Measurements from ENCODE around the gene SMAD7. TPM values are rescaled to one million over a fixed set of nuclear protein-coding genes. Genes with fewer than 3 reads are reported as not detected.
A peak's percentile ranks its signal among the peaks of the same experiment; 100 is the strongest.

The SMAD7 gene
- total RNA-seq, 2 experiments from 2014 or later: 17.4 to 18.1 TPM

DNA sequence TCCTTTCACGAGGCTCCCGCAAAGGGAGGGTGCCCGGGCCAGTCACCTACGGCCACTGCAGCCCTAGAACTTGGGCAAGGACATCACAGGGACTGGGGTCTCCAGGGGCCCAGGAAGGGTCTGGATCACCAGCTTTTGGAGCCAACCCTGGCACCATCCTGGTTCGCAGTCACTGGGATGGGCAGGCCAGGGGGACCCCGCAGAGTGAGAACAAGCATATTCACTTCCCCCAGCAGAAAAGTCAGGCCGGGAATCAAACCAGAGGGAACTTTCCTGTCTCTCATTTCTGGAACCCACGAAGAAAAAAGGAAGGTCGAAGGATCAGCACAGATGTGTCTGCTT, 15.4 kb downstream of the SMAD7 start:
- no peaks in the 10 kb centered on the region for H3K9me3 Mint-ChIP-seq
- peaks cover 37% of the 10 kb centered on the region for H3K36me3 Mint-ChIP-seq (ENCODE audit: low read depth)
- H3K4me1 Mint-ChIP-seq (ENCODE audit: low read depth): peaks cover 89% of the 10 kb centered on the region
- POLR2A ChIA-PET: no interaction called here
- H3K27ac Mint-ChIP-seq: peak overlapping the region; percentile 92
- DNase-seq: no peak
- TF ChIP-seq, protein P1, sequence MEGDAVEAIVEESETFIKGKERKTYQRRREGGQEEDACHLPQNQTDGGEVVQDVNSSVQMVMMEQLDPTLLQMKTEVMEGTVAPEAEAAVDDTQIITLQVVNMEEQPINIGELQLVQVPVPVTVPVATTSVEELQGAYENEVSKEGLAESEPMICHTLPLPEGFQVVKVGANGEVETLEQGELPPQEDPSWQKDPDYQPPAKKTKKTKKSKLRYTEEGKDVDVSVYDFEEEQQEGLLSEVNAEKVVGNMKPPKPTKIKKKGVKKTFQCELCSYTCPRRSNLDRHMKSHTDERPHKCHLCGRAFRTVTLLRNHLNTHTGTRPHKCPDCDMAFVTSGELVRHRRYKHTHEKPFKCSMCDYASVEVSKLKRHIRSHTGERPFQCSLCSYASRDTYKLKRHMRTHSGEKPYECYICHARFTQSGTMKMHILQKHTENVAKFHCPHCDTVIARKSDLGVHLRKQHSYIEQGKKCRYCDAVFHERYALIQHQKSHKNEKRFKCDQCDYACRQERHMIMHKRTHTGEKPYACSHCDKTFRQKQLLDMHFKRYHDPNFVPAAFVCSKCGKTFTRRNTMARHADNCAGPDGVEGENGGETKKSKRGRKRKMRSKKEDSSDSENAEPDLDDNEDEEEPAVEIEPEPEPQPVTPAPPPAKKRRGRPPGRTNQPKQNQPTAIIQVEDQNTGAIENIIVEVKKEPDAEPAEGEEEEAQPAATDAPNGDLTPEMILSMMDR (IDR thresholded peaks at IDR 0.05): no peak
- peak overlapping the region; percentile 50 for H3K4me3 Mint-ChIP-seq
- H3K27me3 Mint-ChIP-seq: no peaks in the 10 kb centered on the region
- no peak for ATAC-seq
- intact Hi-C loops (cut with micrococcal nuclease): no loop called here
- CTCF ChIA-PET: no interaction called here

DNA sequence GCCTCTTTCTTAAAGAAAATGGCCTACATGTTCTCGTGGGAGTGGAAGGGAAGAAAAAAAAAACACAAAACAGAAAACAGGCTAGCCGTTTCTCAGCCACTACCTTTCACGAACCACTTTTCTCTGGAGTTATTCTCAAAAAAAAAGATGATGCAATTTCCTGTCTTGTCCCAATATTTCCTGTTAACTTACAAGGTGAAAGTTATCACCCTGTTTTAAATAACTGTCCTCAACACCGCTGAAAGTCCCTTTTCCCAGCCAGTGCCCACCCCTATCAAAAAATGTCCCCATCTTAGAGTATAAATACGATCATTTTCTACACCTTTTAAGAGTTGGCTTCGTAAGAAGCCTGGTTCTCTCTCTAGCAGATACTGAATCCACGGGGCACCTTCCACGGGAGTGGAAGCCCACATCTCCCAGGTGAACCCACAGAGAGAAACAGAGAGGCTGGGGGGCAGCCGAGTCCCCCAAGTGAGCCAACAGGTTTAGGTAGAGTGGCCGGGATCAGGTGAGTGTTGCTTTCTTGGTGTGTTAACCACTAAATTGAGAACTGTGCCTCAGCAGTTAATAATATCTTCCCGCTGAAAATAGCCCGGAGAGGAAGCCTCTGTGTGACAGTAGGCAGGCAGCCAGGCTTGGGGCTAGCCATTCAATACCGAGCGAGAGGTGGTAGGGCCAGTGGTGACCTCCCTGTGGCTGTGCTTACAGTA, 15.9 kb downstream of the SMAD7 start:
- Mint-ChIP-seq H3K4me3 (peak overlapping the region; percentile 50), H3K4me1 (ENCODE audit: low read depth) (peaks cover 90% of the 10 kb centered on the region), H3K9me3 (no peaks in the 10 kb centered on the region), H3K27ac (peak overlapping the region; percentile 92), H3K27me3 (no peaks in the 10 kb centered on the region), H3K36me3 (ENCODE audit: low read depth) (peaks cover 35% of the 10 kb centered on the region)
- CTCF ChIA-PET: no interaction called here
- POLR2A ChIA-PET: interaction anchor here (0.6 to 1.0 kb wide), 2 partner anchors 11 to 18 kb away, joined by 3 read pairs; no protein-coding TSS in a partner anchor
- DNase-seq (no peak), ATAC-seq (no peak)
- TF ChIP-seq, protein P1 (IDR thresholded peaks at IDR 0.05): no peak
- intact Hi-C loops (cut with micrococcal nuclease): no loop called here

DNA sequence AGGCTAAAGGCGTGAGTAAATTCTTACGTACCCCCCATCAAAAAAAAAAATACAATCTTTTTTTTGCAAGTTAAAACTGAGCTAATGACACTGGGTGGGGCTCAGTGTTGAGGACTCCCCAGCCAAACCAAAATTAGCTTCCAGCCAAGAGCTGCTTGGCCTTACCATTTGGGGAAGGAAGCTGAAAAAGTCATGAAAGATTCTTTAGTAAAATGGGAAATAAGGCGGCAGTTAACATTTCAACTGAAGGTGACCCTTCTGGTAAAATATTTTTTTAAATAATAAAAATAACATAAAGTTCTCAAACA, 16.4 kb downstream of the SMAD7 start:
- Mint-ChIP-seq H3K27ac (peak overlapping the region; percentile 92), H3K9me3 (no peaks in the 10 kb centered on the region), H3K4me1 (ENCODE audit: low read depth) (peaks cover 90% of the 10 kb centered on the region), H3K4me3 (peak overlapping the region; percentile 50), H3K27me3 (no peaks in the 10 kb centered on the region), H3K36me3 (ENCODE audit: low read depth) (peaks cover 31% of the 10 kb centered on the region)
- intact Hi-C loops (cut with micrococcal nuclease): no loop called here
- DNase-seq (no peak), ATAC-seq (no peak)
- ChIA-PET POLR2A (interaction anchor here (0.6 to 1.0 kb wide), 3 partner anchors 11 to 104 kb away, joined by 3 read pairs; no protein-coding TSS in a partner anchor), CTCF (no interaction called here)
- TF ChIP-seq, protein P1 (IDR thresholded peaks at IDR 0.05): no peak

DNA sequence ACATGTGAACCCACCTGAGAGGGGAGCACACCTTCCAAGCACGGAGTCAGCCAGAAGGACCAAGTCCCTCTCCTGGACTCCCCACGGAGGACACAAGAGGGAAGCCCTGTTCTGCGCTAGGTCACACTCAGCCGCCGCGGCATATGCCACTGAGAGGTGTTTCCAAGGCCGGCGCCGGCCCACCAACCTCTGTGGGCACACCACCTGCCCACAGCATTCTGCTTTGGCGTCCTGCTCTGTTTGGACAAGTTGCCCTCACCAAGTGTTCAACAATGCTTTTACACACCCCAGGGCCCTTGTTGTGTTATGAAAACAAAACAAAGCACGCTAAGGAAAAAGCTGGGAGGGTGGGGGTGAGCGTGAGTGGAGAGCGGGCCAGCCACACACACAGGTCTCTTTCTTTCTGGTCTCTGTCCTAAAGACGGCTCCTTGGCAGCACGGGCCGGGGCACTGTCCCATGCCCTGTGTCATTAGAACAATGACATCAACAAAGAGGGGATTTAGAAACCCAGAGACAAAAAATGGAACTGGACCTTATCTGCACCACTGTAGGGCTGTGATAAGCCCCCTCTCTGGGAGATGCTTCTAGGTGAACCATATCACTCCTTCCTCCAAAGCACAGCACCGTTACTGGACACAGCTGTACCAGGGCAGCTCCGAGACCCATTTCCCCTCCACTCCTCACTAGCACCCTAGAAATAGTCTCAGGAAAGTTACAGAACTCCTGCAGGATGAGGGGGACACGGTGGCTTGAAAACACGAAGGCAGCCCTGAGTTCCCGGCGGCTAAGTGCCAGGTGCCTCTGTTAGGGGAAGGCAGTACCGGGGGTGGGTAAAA, 17.0 kb downstream of the SMAD7 start:
- DNase-seq (no peak), ATAC-seq (no peak)
- H3K9me3 Mint-ChIP-seq: no peaks in the 10 kb centered on the region
- H3K27ac Mint-ChIP-seq: peak overlapping the region; percentile 92
- no peaks in the 10 kb centered on the region for H3K27me3 Mint-ChIP-seq
- CTCF ChIA-PET: no interaction called here
- TF ChIP-seq, protein P1 (IDR thresholded peaks at IDR 0.05): no peak
- intact Hi-C loops (cut with micrococcal nuclease): no loop called here
- H3K4me3 Mint-ChIP-seq: peak overlapping the region; percentile 50
- peaks cover 92% of the 10 kb centered on the region for H3K4me1 Mint-ChIP-seq (ENCODE audit: low read depth)
- H3K36me3 Mint-ChIP-seq (ENCODE audit: low read depth): peaks cover 30% of the 10 kb centered on the region
- POLR2A ChIA-PET: interaction anchor here (0.6 to 1.6 kb wide), 5 partner anchors 10 to 103 kb away, joined by 3 to 4 read pairs (median 3); no protein-coding TSS in a partner anchor

Measured in activated CD8-positive, alpha-beta T cell treated with anti-CD3 and anti-CD28 coated beads for 36 hours (primary cell).